Measurements from ENCODE around the gene ADCY9. TPM values are rescaled to one million over a fixed set of nuclear protein-coding genes. Genes with fewer than 3 reads are reported as not detected.

Gene ADCY9
- total and polyA plus RNA-seq, 9 donors, result 9.5 to 17.5 (median 15.9) TPM

GRCh38 chr16:3984111-3985060 lies 131.9 kb downstream of the ADCY9 start:
- no peak overlapping the region for H3K27ac ChIP-seq (ENCODE audit: low read length)
- no peaks in the 10 kb centered on the region for H3K27me3 ChIP-seq (ENCODE audit: control insufficient read depth, insufficient read depth, low read length)
- H3K36me3 ChIP-seq (ENCODE audit: control insufficient read depth, insufficient read depth, low read length), result peaks cover 39% of the 10 kb centered on the region
- no peak overlapping the region for H3K4me3 ChIP-seq (ENCODE audit: low read length)
- no peak for DNase-seq
- 86% methylated on average over 31 of the region's 31 CpGs for WGBS (ENCODE audit: insufficient coverage)
- peaks cover 21% of the 10 kb centered on the region for H3K4me1 ChIP-seq (ENCODE audit: control insufficient read depth, insufficient read depth, low read length)
- no peaks in the 10 kb centered on the region for H3K9me3 ChIP-seq (replicated peaks; ENCODE audit: control insufficient read depth, low read depth, low read length)

DNA sequence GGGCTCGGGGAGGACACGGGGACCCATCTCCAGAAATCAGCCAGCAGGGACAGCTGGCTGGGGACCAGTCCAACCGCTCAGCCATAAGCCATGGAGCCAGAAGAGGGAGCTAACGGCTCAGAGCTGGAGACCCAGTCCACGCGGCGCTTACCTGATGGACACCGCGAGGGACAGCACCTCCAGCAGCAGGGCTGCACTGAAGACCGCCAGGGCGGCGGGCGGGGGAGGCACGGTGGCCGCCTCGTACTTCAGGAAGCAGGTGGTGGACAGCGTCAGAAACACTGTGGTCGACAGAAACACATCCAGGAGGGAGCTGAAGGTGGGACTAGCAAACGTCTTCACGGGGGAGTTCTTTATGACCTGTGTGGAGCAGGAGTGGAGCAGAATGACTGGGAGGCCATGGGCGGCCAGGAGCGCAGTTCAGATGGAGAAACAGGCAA lies 133.1 kb downstream of the ADCY9 start:
- Histone ChIP-seq H3K27me3 (ENCODE audit: control insufficient read depth, insufficient read depth, low read length) (no peaks in the 10 kb centered on the region), H3K36me3 (ENCODE audit: control insufficient read depth, insufficient read depth, low read length) (peaks cover 42% of the 10 kb centered on the region), H3K4me1 (ENCODE audit: control insufficient read depth, insufficient read depth, low read length) (peaks cover 23% of the 10 kb centered on the region), H3K4me3 (ENCODE audit: low read length) (no peak overlapping the region), H3K9me3 (replicated peaks; ENCODE audit: control insufficient read depth, low read depth, low read length) (no peaks in the 10 kb centered on the region), H3K27ac (ENCODE audit: low read length) (no peak overlapping the region)
- peak; percentile 80 for DNase-seq
- WGBS (ENCODE audit: insufficient coverage), result 9% methylated on average over 22 of the region's 22 CpGs

GRCh38 chr16:3982216-3982615 lies 134.0 kb downstream of the ADCY9 start:
- Histone ChIP-seq H3K27me3 (ENCODE audit: control insufficient read depth, insufficient read depth, low read length) (no peaks in the 10 kb centered on the region), H3K4me3 (ENCODE audit: low read length) (no peak overlapping the region), H3K4me1 (ENCODE audit: control insufficient read depth, insufficient read depth, low read length) (peaks cover 23% of the 10 kb centered on the region), H3K27ac (ENCODE audit: low read length) (no peak overlapping the region), H3K36me3 (ENCODE audit: control insufficient read depth, insufficient read depth, low read length) (peaks cover 42% of the 10 kb centered on the region), H3K9me3 (replicated peaks; ENCODE audit: control insufficient read depth, low read depth, low read length) (no peaks in the 10 kb centered on the region)
- WGBS (ENCODE audit: insufficient coverage), result 91% methylated on average over 12 of the region's 13 CpGs
- no peak for DNase-seq

DNA sequence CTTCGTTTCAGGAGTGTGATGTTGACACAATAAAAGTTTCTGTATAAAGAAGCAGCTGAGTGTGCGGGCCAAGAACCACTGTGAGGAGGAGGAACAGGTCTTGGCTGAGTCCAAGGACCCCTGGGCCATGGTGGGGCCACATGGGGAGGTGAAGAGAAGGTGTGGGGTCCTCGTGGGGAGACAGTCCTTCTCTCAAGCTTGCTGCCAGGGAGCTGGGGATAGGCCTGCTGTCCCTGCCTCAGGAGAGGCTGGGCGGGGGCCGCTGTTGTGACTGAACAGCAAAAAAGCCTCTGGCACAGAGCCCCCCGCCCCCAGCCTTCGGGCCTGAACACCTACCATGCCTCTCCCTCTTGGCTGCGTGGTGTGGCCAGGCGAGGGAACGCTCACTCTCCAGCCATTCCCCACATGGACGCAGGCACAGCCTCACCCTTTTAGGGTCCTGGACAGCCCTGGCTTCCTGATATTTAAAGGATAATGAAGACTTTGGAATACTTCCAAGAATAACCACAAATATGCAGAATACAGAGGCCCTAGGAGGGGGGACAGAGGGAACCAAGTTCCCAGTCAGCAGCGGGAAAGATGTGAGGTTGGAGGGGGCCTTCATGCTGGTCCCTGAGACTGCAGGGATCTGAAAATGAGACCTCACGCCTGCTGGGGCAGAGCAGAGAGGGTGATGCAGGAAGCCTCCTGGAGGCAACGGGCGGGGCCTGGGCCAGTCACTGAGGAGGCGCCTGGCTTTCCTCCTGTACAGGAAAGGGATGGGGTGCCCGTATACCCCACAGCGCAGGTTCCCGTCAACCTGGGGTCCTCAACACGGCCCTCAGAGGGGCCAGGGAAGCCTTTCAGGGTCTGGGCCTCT lies 135.8 kb downstream of the ADCY9 start:
- DNase-seq, result peak; percentile 88
- Histone ChIP-seq H3K27ac (ENCODE audit: low read length) (peak overlapping the region; percentile 87), H3K36me3 (ENCODE audit: control insufficient read depth, insufficient read depth, low read length) (peaks cover 40% of the 10 kb centered on the region)

DNA sequence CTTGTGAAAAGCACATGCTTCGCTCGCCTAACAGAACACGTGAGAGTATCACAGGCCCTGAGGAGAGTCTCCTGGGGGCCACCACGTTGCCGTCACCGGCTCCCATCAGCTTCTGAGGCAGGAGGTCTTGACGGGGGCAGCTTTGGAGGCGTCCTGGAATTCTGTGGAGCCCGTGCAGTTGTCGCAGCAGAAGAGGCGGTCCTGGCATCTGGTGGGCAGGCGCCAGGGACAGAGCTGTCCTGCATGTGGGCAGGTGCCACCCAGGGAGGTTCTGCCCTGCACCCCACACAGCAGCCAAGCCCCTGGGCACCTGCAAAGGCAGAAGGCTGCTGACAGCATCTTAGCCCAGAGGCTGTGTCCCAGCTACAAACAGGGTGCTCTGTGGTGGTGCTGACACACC lies 136.7 kb downstream of the ADCY9 start:
- H3K4me1 ChIP-seq (ENCODE audit: control insufficient read depth, insufficient read depth, low read length), result peaks cover 23% of the 10 kb centered on the region
- H3K27me3 ChIP-seq (ENCODE audit: control insufficient read depth, insufficient read depth, low read length), result no peaks in the 10 kb centered on the region
- no peak overlapping the region for H3K4me3 ChIP-seq (ENCODE audit: low read length)
- no peaks in the 10 kb centered on the region for H3K9me3 ChIP-seq (replicated peaks; ENCODE audit: control insufficient read depth, low read depth, low read length)
- peaks cover 48% of the 10 kb centered on the region for H3K36me3 ChIP-seq (ENCODE audit: control insufficient read depth, insufficient read depth, low read length)
- no peak overlapping the region for H3K27ac ChIP-seq (ENCODE audit: low read length)
- 74% methylated on average over 12 of the region's 12 CpGs for WGBS (ENCODE audit: insufficient coverage)
- DNase-seq, result no peak

More for the DNA sequence above, 135.8 kb downstream of the ADCY9 start:
- Histone ChIP-seq H3K4me1 (ENCODE audit: control insufficient read depth, insufficient read depth, low read length) (peaks cover 23% of the 10 kb centered on the region), H3K9me3 (replicated peaks; ENCODE audit: control insufficient read depth, low read depth, low read length) (no peaks in the 10 kb centered on the region), H3K4me3 (ENCODE audit: low read length) (no peak overlapping the region), H3K27me3 (ENCODE audit: control insufficient read depth, insufficient read depth, low read length) (no peaks in the 10 kb centered on the region)
- WGBS (ENCODE audit: insufficient coverage), result 38% methylated on average over 16 of the region's 20 CpGs

GRCh38 chr16:3979070-3979469 lies 137.2 kb downstream of the ADCY9 start:
- Histone ChIP-seq H3K9me3 (replicated peaks; ENCODE audit: control insufficient read depth, low read depth, low read length) (no peaks in the 10 kb centered on the region), H3K27ac (ENCODE audit: low read length) (no peak overlapping the region), H3K36me3 (ENCODE audit: control insufficient read depth, insufficient read depth, low read length) (peaks cover 50% of the 10 kb centered on the region), H3K4me3 (ENCODE audit: low read length) (no peak overlapping the region), H3K4me1 (ENCODE audit: control insufficient read depth, insufficient read depth, low read length) (peaks cover 23% of the 10 kb centered on the region), H3K27me3 (ENCODE audit: control insufficient read depth, insufficient read depth, low read length) (no peaks in the 10 kb centered on the region)
- DNase-seq, result no peak
- 90% methylated on average over 21 of the region's 25 CpGs for WGBS (ENCODE audit: insufficient coverage)

DNA sequence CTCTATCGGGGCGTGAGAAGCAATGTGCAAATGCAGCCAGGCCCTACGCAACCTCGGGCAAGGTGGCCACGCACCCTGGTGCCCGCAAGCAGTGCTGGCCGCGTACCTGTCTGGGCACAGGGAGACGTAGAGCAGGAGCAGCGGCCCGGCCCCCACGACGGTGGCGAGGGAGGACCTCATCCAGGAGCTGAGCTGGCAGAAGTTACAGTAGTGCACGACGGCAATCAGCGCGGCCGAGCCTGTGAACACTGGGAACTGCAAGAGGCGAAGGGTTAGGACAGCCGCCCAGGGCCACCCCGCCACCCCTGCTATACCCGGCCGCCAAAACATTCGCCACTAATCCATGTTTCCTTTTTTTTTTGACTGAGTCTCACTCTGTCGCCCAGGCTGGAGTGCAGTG lies 138.9 kb downstream of the ADCY9 start:
- no peak for DNase-seq
- no peak overlapping the region for H3K4me3 ChIP-seq (ENCODE audit: low read length)
- peaks cover 48% of the 10 kb centered on the region for H3K36me3 ChIP-seq (ENCODE audit: control insufficient read depth, insufficient read depth, low read length)
- H3K9me3 ChIP-seq (replicated peaks; ENCODE audit: control insufficient read depth, low read depth, low read length), result no peaks in the 10 kb centered on the region
- 85% methylated on average over 26 of the region's 26 CpGs for WGBS (ENCODE audit: insufficient coverage)
- H3K4me1 ChIP-seq (ENCODE audit: control insufficient read depth, insufficient read depth, low read length), result peaks cover 20% of the 10 kb centered on the region
- no peaks in the 10 kb centered on the region for H3K27me3 ChIP-seq (ENCODE audit: control insufficient read depth, insufficient read depth, low read length)
- no peak overlapping the region for H3K27ac ChIP-seq (ENCODE audit: low read length)

GRCh38 chr16:3974751-3975150 lies 141.5 kb downstream of the ADCY9 start:
- no peak for DNase-seq
- Histone ChIP-seq H3K4me3 (ENCODE audit: low read length) (no peak overlapping the region), H3K27me3 (ENCODE audit: control insufficient read depth, insufficient read depth, low read length) (no peaks in the 10 kb centered on the region), H3K36me3 (ENCODE audit: control insufficient read depth, insufficient read depth, low read length) (peaks cover 41% of the 10 kb centered on the region), H3K4me1 (ENCODE audit: control insufficient read depth, insufficient read depth, low read length) (peaks cover 11% of the 10 kb centered on the region), H3K27ac (ENCODE audit: low read length) (no peak overlapping the region), H3K9me3 (replicated peaks; ENCODE audit: control insufficient read depth, low read depth, low read length) (no peaks in the 10 kb centered on the region)
- WGBS (ENCODE audit: insufficient coverage), result 75% methylated on average over 3 of the region's 8 CpGs

DNA sequence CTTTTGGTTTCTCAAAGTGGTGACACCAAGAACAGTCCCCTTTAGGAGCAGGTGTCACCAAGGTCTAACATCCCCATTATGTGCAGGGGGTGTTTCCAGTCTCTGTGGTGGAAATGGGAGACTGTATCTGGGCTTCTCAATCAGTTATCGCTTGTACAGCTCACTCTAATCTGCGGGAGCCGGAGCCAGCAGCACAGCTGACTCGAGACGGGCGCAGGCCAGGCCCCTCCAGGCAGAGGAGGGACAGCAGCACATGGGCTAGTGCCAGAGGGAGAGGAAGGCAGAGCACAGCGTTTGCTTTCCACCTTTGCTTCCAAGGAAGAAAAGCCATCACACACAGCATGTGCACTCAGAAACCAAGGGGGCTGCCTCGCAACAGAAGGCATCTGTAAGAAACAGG lies 144.5 kb downstream of the ADCY9 start:
- Histone ChIP-seq H3K36me3 (ENCODE audit: control insufficient read depth, insufficient read depth, low read length) (peaks cover 20% of the 10 kb centered on the region), H3K9me3 (replicated peaks; ENCODE audit: control insufficient read depth, low read depth, low read length) (no peaks in the 10 kb centered on the region), H3K4me3 (ENCODE audit: low read length) (no peak overlapping the region), H3K27me3 (ENCODE audit: control insufficient read depth, insufficient read depth, low read length) (no peaks in the 10 kb centered on the region), H3K4me1 (ENCODE audit: control insufficient read depth, insufficient read depth, low read length) (peaks cover 6% of the 10 kb centered on the region), H3K27ac (ENCODE audit: low read length) (no peak overlapping the region)
- DNase-seq, result no peak
- WGBS (ENCODE audit: insufficient coverage), result 67% methylated on average over 7 of the region's 8 CpGs

DNA sequence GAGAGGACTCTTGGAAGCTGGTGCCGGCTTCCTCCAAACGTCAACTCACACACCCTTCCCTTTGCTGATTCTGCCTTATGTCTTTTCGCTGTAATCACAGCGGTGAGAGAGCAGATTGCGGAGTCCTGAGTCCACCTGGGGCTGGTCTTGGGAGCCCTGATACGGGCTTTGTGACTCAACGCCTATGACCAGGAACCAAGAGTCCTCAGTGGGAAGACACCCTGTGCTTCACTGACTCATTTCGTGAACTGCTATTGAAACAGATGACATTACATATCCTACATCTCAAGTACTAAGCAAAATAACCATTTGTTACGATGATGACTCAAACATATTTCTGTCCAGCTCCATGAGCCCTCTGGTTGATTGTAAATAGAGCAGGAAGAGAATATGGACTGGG lies 145.0 kb downstream of the ADCY9 start:
- H3K27ac ChIP-seq (ENCODE audit: low read length), result no peak overlapping the region
- no peaks in the 10 kb centered on the region for H3K27me3 ChIP-seq (ENCODE audit: control insufficient read depth, insufficient read depth, low read length)
- peaks cover 6% of the 10 kb centered on the region for H3K4me1 ChIP-seq (ENCODE audit: control insufficient read depth, insufficient read depth, low read length)
- H3K4me3 ChIP-seq (ENCODE audit: low read length), result no peak overlapping the region
- H3K9me3 ChIP-seq (replicated peaks; ENCODE audit: control insufficient read depth, low read depth, low read length), result peaks cover 4% of the 10 kb centered on the region
- whole genome bisulfite sequencing (ENCODE audit: insufficient coverage), result 72% methylated on average over 8 of the region's 9 CpGs
- H3K36me3 ChIP-seq (ENCODE audit: control insufficient read depth, insufficient read depth, low read length), result peaks cover 24% of the 10 kb centered on the region
- no peak for DNase-seq

Data from muscle of leg (tissue), 11 donors.